SU-DHL-6 (cell line): Measurements from ENCODE around the gene NGB.

Experiments used
- H2AFZ ChIP-seq: fragments of 200-600 bp; sonication (generic); 2 replicates; pipeline ENCODE4 v1.6.1; 2014; ENCODE audit warnings: low read depth, mild to moderate bottlenecking, moderate library complexity, mixed read lengths, antibody characterized with exemption, low read length; ENCODE audit not compliant: severe bottlenecking
- H3F3A ChIP-seq: fragments of 200-600 bp; shearing (Covaris generic); 2 replicates; pipeline ENCODE4 v1.6.0; 2016; ENCODE audit warnings: antibody characterized with exemption, mild to moderate bottlenecking; ENCODE audit not compliant: insufficient read depth
- H3K27ac ChIP-seq: fragments of 200-600 bp; sonication (generic); 2 replicates; pipeline ENCODE4 v1.5.1; 2016; ENCODE audit warnings: low read depth, mild to moderate bottlenecking, low read length, moderate library complexity, mixed read lengths
- H3K27me3 ChIP-seq: fragments of 200-600 bp; sonication (generic), shearing (Covaris generic); 2 replicates; pipeline ENCODE4 v1.6.0; 2014; ENCODE audit warnings: mild to moderate bottlenecking, low read length
- H3K36me3 ChIP-seq: fragments of 200-600 bp; sonication (generic); 2 replicates; pipeline ENCODE4 v1.6.1; 2014; ENCODE audit warnings: mild to moderate bottlenecking, low read length, mixed read lengths
- H3K4me2 ChIP-seq: fragments of 300-600, 200-600 bp; shearing (Covaris generic), sonication (generic); 2 replicates; pipeline ENCODE4 v1.6.0; 2014; ENCODE audit warnings: low read length, low read depth, mild to moderate bottlenecking; ENCODE audit not compliant: poor library complexity, severe bottlenecking
- H3K4me3 ChIP-seq: fragments of 200-600 bp; sonication (generic); 2 replicates; pipeline ENCODE4 v1.5.1; 2014; ENCODE audit warnings: antibody characterized with exemption, low read length, mild to moderate bottlenecking, mixed read lengths; ENCODE audit not compliant: insufficient read depth, poor library complexity, severe bottlenecking
- H3K79me2 ChIP-seq: fragments of 200-600 bp; sonication (generic); 2 replicates; pipeline ENCODE4 v1.6.1; 2014; ENCODE audit warnings: mild to moderate bottlenecking, low read length, moderate library complexity; ENCODE audit not compliant: insufficient read depth
- H3K9ac ChIP-seq: fragments of 200-600 bp; sonication (generic); 2 replicates; pipeline ENCODE4 v1.7.0; 2014; ENCODE audit warnings: mild to moderate bottlenecking, low read length
- H3K9me2 ChIP-seq: fragments of 200-600 bp; sonication (generic); replicated peaks from 2 replicates; pipeline ENCODE4 v1.6.1; 2014; ENCODE audit warnings: low read length; ENCODE audit not compliant: insufficient read depth
- H3K9me3 ChIP-seq: fragments of 200-600 bp; sonication (generic); 2 replicates; pipeline ENCODE4 v1.6.1; 2014; ENCODE audit warnings: low read length, mixed read lengths; ENCODE audit not compliant: insufficient read depth
- H4K20me1 ChIP-seq: fragments of 200-600 bp; sonication (generic); 2 replicates; pipeline ENCODE4 v1.6.1; 2014; ENCODE audit warnings: low read depth, mild to moderate bottlenecking, antibody characterized with exemption, low read length, moderate library complexity, mixed read lengths
- CTCF ChIP-seq: fragments of 200-600 bp; sonication (generic); IDR thresholded peaks from one replicate; pipeline ENCODE4 v1.5.1; 2017; ENCODE audit warnings: antibody characterized with exemption, mild to moderate bottlenecking, low read length, moderate library complexity; ENCODE audit not compliant: insufficient read depth, poor library complexity, severe bottlenecking
- EZH2phosphoT487 ChIP-seq: fragments of 200-600 bp; sonication (generic), shearing (Covaris generic); conservative IDR thresholded peaks from 2 replicates; pipeline ENCODE4 v1.6.1; 2018; ENCODE audit warnings: mild to moderate bottlenecking, antibody characterized with exemption, low read length, moderate library complexity, mixed read lengths

NGB gene

GRCh38 chr14:77306851-77307496 is 36.0 kb upstream of the NGB start:
- no peaks in the 10 kb centered on the region for H4K20me1 ChIP-seq
- no peaks in the 10 kb centered on the region for H3F3A ChIP-seq
- H3K79me2 ChIP-seq = no peaks in the 10 kb centered on the region
- no peaks in the 10 kb centered on the region for H3K9me3 ChIP-seq
- no peaks in the 10 kb centered on the region for H3K27me3 ChIP-seq
- no peak overlapping the region for H3K4me3 ChIP-seq
- H3K4me2 ChIP-seq = no peak overlapping the region
- H3K9ac ChIP-seq = no peak overlapping the region
- H2AFZ ChIP-seq = no peak overlapping the region
- TF ChIP-seq CTCF (no peak), EZH2phosphoT487 (no peak)
- H3K9me2 ChIP-seq = no peaks in the 10 kb centered on the region
- no peaks in the 10 kb centered on the region for H3K36me3 ChIP-seq
- H3K27ac ChIP-seq = no peak overlapping the region

GRCh38 chr14:77306416-77306815 is 35.4 kb upstream of the NGB start:
- Histone ChIP-seq H3K9me3 (no peaks in the 10 kb centered on the region), H3K4me2 (no peak overlapping the region), H3K9ac (no peak overlapping the region), H4K20me1 (no peaks in the 10 kb centered on the region), H3K4me3 (no peak overlapping the region), H3F3A (no peaks in the 10 kb centered on the region), H2AFZ (no peak overlapping the region), H3K79me2 (no peaks in the 10 kb centered on the region), H3K27me3 (no peaks in the 10 kb centered on the region), H3K9me2 (no peaks in the 10 kb centered on the region), H3K36me3 (no peaks in the 10 kb centered on the region), H3K27ac (no peak overlapping the region)
- TF ChIP-seq EZH2phosphoT487 (no peak), CTCF (no peak)

- no peaks in the 10 kb centered on the region for H3K27me3 ChIP-seq
- H3K4me2 ChIP-seq = no peak overlapping the region
- H4K20me1 ChIP-seq = no peaks in the 10 kb centered on the region
- no peaks in the 10 kb centered on the region for H3K9me2 ChIP-seq
- no peak overlapping the region for H3K9ac ChIP-seq
- no peaks in the 10 kb centered on the region for H3K79me2 ChIP-seq
- H3K36me3 ChIP-seq = no peaks in the 10 kb centered on the region
- no peaks in the 10 kb centered on the region for H3F3A ChIP-seq
- no peaks in the 10 kb centered on the region for H3K9me3 ChIP-seq
- H2AFZ ChIP-seq = no peak overlapping the region
- TF ChIP-seq EZH2phosphoT487 = no peak
- no peak for TF ChIP-seq CTCF
- H3K27ac ChIP-seq = no peak overlapping the region
- H3K4me3 ChIP-seq = no peak overlapping the region
These were observed 34.7 kb upstream of the NGB start for GRCh38 chr14:77305696-77306095.
